ENCODE measurements around the gene RASA2. TPM values are rescaled to one million over a fixed set of nuclear protein-coding genes. Genes with fewer than 3 reads are reported as not detected.

RASA2 gene
- polyA plus RNA-seq, 1 donor (not counting 4 experiments of a cell fraction or from before 2014, with no cell fraction given), result 10.3 TPM

GRCh38 chr3:141539431-141540187 lies 52.8 kb downstream of the RASA2 start:
- Histone ChIP-seq H3K4me3 (ENCODE audit: control insufficient read depth in 2 of 3, extremely low read depth in 1 of 3, insufficient read depth in 2 of 3, low read depth in 1 of 3, low read length in 3 of 3) (no peak overlapping the region), H3K4me1 (ENCODE audit: control insufficient read depth, extremely low read depth, insufficient read depth, low read length) (peaks cover 3% of the 10 kb centered on the region), H3K9me1 (ENCODE audit: control insufficient read depth, extremely low read depth, insufficient read depth, low read length) (no peaks in the 10 kb centered on the region), H4K20me1 (ENCODE audit: control insufficient read depth, extremely low read depth, insufficient read depth, low read length) (no peaks in the 10 kb centered on the region), H3K9me3 (ENCODE audit: control insufficient read depth, low read depth, low read length) (no peaks in the 10 kb centered on the region), H3K4me2 (ENCODE audit: control insufficient read depth, extremely low read depth, insufficient read depth, low read depth, low read length) (no peak overlapping the region), H3K9ac (ENCODE audit: control insufficient read depth, extremely low read depth, insufficient read depth, low read length) (no peak overlapping the region), H3K27me3 (ENCODE audit: control insufficient read depth, extremely low read depth, insufficient read depth, low read length) (no peaks in the 10 kb centered on the region), H2AFZ (ENCODE audit: control insufficient read depth, low read length) (no peak overlapping the region), H3K27ac (ENCODE audit: control insufficient read depth, insufficient read depth, low read length) (no peak overlapping the region), H3K79me2 (ENCODE audit: control insufficient read depth, insufficient read depth, low read length) (peaks cover under 1% of the 10 kb centered on the region), H3K36me3 (ENCODE audit: control insufficient read depth in 2 of 2, extremely low read depth in 1 of 2, insufficient read depth in 2 of 2, low read length in 2 of 2) (peaks cover 2 to 3% of the 10 kb centered on the region in 2 experiments)
- DNase-seq (ENCODE audit: low read depth, low spot score) (no peak), FAIRE-seq (no peak)
- TF ChIP-seq, protein P1, sequence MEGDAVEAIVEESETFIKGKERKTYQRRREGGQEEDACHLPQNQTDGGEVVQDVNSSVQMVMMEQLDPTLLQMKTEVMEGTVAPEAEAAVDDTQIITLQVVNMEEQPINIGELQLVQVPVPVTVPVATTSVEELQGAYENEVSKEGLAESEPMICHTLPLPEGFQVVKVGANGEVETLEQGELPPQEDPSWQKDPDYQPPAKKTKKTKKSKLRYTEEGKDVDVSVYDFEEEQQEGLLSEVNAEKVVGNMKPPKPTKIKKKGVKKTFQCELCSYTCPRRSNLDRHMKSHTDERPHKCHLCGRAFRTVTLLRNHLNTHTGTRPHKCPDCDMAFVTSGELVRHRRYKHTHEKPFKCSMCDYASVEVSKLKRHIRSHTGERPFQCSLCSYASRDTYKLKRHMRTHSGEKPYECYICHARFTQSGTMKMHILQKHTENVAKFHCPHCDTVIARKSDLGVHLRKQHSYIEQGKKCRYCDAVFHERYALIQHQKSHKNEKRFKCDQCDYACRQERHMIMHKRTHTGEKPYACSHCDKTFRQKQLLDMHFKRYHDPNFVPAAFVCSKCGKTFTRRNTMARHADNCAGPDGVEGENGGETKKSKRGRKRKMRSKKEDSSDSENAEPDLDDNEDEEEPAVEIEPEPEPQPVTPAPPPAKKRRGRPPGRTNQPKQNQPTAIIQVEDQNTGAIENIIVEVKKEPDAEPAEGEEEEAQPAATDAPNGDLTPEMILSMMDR (optimal IDR thresholded peaks at IDR 0.05 in 1 of 3, IDR thresholded peaks at IDR 0.05 in 1 of 3, conservative IDR thresholded peaks at IDR 0.05 in 1 of 3; ENCODE audit: extremely low read depth in 1 of 3, insufficient read depth in 2 of 3, low read length in 3 of 3), result no peak
- no peak for TF ChIP-seq EZH2 (IDR thresholded peaks at IDR 0.05; ENCODE audit: low read length)
- dilution Hi-C loops (cut with MboI; ENCODE audit: extremely low pct_ligation_motif_present, low sequenced_read_pairs), result no loop called here

DNA sequence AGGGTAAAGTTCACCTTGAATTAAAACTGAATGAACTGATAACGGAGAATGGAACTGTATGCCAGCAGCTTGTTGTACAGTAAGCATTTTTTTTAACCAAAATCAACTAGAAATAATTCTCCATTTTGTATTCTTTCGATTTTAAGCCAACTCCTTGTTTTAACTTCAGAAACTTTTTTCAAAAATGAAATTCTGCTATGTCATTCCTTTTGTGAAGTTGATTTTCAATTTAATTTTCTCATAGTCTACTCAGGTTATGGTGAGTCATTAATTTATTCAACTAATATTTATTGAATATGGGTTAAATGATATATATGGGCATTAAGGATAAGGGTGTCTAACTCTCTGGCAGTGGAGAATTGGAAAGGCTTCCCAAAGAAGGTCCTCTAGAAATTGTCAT lies 53.7 kb downstream of the RASA2 start:
- no peaks in the 10 kb centered on the region for H3K9me3 ChIP-seq (ENCODE audit: control insufficient read depth, low read depth, low read length)
- FAIRE-seq, result no peak
- H3K4me2 ChIP-seq (ENCODE audit: control insufficient read depth, extremely low read depth, insufficient read depth, low read depth, low read length), result no peak overlapping the region
- no peak overlapping the region for H3K4me3 ChIP-seq (ENCODE audit: control insufficient read depth in 2 of 3, extremely low read depth in 1 of 3, insufficient read depth in 2 of 3, low read depth in 1 of 3, low read length in 3 of 3)
- H4K20me1 ChIP-seq (ENCODE audit: control insufficient read depth, extremely low read depth, insufficient read depth, low read length), result no peaks in the 10 kb centered on the region
- no peaks in the 10 kb centered on the region for H3K27me3 ChIP-seq (ENCODE audit: control insufficient read depth, extremely low read depth, insufficient read depth, low read length)
- H3K9ac ChIP-seq (ENCODE audit: control insufficient read depth, extremely low read depth, insufficient read depth, low read length), result no peak overlapping the region
- TF ChIP-seq, protein P1 (optimal IDR thresholded peaks at IDR 0.05 in 1 of 3, IDR thresholded peaks at IDR 0.05 in 1 of 3, conservative IDR thresholded peaks at IDR 0.05 in 1 of 3; ENCODE audit: extremely low read depth in 1 of 3, insufficient read depth in 2 of 3, low read length in 3 of 3), result no peak
- no peak for TF ChIP-seq EZH2 (IDR thresholded peaks at IDR 0.05; ENCODE audit: low read length)
- H2AFZ ChIP-seq (ENCODE audit: control insufficient read depth, low read length), result no peak overlapping the region
- H3K27ac ChIP-seq (ENCODE audit: control insufficient read depth, insufficient read depth, low read length), result no peak overlapping the region
- no peak for DNase-seq (ENCODE audit: low read depth, low spot score)
- no peaks in the 10 kb centered on the region for H3K9me1 ChIP-seq (ENCODE audit: control insufficient read depth, extremely low read depth, insufficient read depth, low read length)
- peaks cover 3% of the 10 kb centered on the region for H3K4me1 ChIP-seq (ENCODE audit: control insufficient read depth, extremely low read depth, insufficient read depth, low read length)
- peaks cover 3% of the 10 kb centered on the region for H3K79me2 ChIP-seq (ENCODE audit: control insufficient read depth, insufficient read depth, low read length)
- dilution Hi-C loops (cut with MboI; ENCODE audit: extremely low pct_ligation_motif_present, low sequenced_read_pairs), result no loop called here
- peaks cover under 1 to 7% of the 10 kb centered on the region in 2 experiments for H3K36me3 ChIP-seq (ENCODE audit: control insufficient read depth in 2 of 2, extremely low read depth in 1 of 2, insufficient read depth in 2 of 2, low read length in 2 of 2)
